Measurements from ENCODE around the gene TMEM163.

DNA sequence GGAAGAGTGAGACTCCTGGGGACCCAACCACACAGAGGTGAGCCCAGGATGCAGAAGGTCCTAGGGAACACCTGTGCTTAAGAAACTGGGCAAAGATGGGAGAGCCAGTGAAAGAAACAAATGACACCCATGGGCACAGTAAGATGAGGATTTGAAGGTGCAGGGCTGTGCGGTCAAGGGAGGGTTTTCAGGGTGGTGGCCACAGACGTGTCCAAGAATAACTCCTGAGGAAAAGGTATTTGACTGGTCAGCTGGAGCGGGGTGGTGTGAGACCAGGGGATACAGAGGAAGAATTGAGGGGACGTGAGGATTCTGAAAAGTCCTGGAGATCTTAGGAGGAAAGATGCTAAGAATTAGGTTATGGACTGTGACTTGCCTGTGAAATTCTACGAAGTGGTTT is 142.9 kb downstream of the TMEM163 start:
- TF ChIP-seq, protein P1, sequence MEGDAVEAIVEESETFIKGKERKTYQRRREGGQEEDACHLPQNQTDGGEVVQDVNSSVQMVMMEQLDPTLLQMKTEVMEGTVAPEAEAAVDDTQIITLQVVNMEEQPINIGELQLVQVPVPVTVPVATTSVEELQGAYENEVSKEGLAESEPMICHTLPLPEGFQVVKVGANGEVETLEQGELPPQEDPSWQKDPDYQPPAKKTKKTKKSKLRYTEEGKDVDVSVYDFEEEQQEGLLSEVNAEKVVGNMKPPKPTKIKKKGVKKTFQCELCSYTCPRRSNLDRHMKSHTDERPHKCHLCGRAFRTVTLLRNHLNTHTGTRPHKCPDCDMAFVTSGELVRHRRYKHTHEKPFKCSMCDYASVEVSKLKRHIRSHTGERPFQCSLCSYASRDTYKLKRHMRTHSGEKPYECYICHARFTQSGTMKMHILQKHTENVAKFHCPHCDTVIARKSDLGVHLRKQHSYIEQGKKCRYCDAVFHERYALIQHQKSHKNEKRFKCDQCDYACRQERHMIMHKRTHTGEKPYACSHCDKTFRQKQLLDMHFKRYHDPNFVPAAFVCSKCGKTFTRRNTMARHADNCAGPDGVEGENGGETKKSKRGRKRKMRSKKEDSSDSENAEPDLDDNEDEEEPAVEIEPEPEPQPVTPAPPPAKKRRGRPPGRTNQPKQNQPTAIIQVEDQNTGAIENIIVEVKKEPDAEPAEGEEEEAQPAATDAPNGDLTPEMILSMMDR (IDR thresholded peaks at IDR 0.05; ENCODE audit: poor library complexity) = no peak
- TF ChIP-seq EZH2phosphoT487 (IDR thresholded peaks at IDR 0.05; ENCODE audit: low read depth, severe bottlenecking, unreplicated experiment) (no peak), EZH2 (IDR thresholded peaks at IDR 0.05; ENCODE audit: borderline replicate concordance) (no peak)

Measured in hepatocyte (in vitro differentiated cells).